Endothelial cell of umbilical vein (primary cell): Measurements from ENCODE around the gene ZBTB7C.

Experiments
- CTCF ChIP-seq, 2 donors: IDR thresholded peaks; 1 replicate in 1 of 2; 2 replicates in 1 of 2; pipeline ENCODE4 v1.5.1; 2011; ENCODE audit warnings: low read length in 2 of 2, mild to moderate bottlenecking in 2 of 2, moderate library complexity in 2 of 2, control low read depth in 1 of 2, inconsistent platforms in 1 of 2, low read depth in 1 of 2; ENCODE audit not compliant: insufficient read depth in 1 of 2; ENCODE audit errors: extremely low read depth in 1 of 2
- POLR2A ChIP-seq: IDR thresholded peaks from 2 replicates; pipeline ENCODE4 v1.6.1; 2012; ENCODE audit warnings: low read depth, mild to moderate bottlenecking, control low read depth, low read length
- POLR2AphosphoS5 ChIP-seq: IDR thresholded peaks from 2 replicates; pipeline ENCODE4 v1.6.1; 2012; ENCODE audit warnings: low read depth, mild to moderate bottlenecking, control low read depth, low read length, moderate library complexity; ENCODE audit not compliant: insufficient read depth

GRCh38 chr18:47992266-47992665 is 416.9 kb downstream of the ZBTB7C start:
- TF ChIP-seq CTCF (IDR thresholded peaks at IDR 0.05; ENCODE audit: extremely low read depth in 1 of 2, insufficient read depth in 1 of 2, low read depth in 1 of 2, low read length in 2 of 2) (no peak), POLR2AphosphoS5 (no peak), POLR2A (no peak)
